GM18519 (cell line): ENCODE results near the gene SKI.
"Not testable (repeated sequence)": the region's sequence is repeated elsewhere in the genome, so short reads cannot be mapped to it uniquely, and the experiment has no call there.

ENCODE experiments used
- ATAC-seq: cut with Tn5 transposase; IDR thresholded peaks from one replicate; pipeline ENCODE4 v1.9.1; 2021; ENCODE audit warnings: mild to moderate bottlenecking, moderate library complexity; ENCODE audit not compliant: unreplicated experiment, low FRiP score

The SKI gene

GRCh38 chr1:2240270-2241156 is 12.4 kb downstream of the SKI start:
- ATAC-seq: no peak

- ATAC-seq: no peak
These were observed 13.7 kb downstream of the SKI start for GRCh38 chr1:2241820-2242219.

GRCh38 chr1:2242814-2243725 is 15.0 kb downstream of the SKI start:
- no peak for ATAC-seq

- not testable (repeated sequence) for ATAC-seq
These were observed 18.9 kb downstream of the SKI start for GRCh38 chr1:2247045-2247394.

GRCh38 chr1:2247760-2248126 is 19.6 kb downstream of the SKI start:
- no peak for ATAC-seq

- ATAC-seq: no peak
These were observed 20.2 kb downstream of the SKI start for GRCh38 chr1:2248127-2248826.

- ATAC-seq: no peak
These were observed 20.9 kb downstream of the SKI start for GRCh38 chr1:2248854-2249558.

- no peak for ATAC-seq
These were observed 21.4 kb downstream of the SKI start for GRCh38 chr1:2249559-2249906.

- no peak for ATAC-seq
These were observed 22.7 kb downstream of the SKI start for GRCh38 chr1:2250721-2251281.

- no peak for ATAC-seq
These were observed 23.2 kb downstream of the SKI start for GRCh38 chr1:2251363-2251762.

- ATAC-seq: no peak
These were observed 23.7 kb downstream of the SKI start for GRCh38 chr1:2251786-2252185.

GRCh38 chr1:2252423-2252822 is 24.3 kb downstream of the SKI start:
- no peak for ATAC-seq

- no peak for ATAC-seq
These were observed 25.1 kb downstream of the SKI start for GRCh38 chr1:2253036-2253796.

- no peak for ATAC-seq
These were observed 25.8 kb downstream of the SKI start for GRCh38 chr1:2253797-2254480.

GRCh38 chr1:2255047-2255419 is 26.9 kb downstream of the SKI start:
- no peak for ATAC-seq

- ATAC-seq: peak; percentile 33
These were observed 27.6 kb downstream of the SKI start for GRCh38 chr1:2255420-2256369.

GRCh38 chr1:2256435-2257244 is 28.5 kb downstream of the SKI start:
- no peak for ATAC-seq
